K562 (cell line): ENCODE data around the gene ATP5PO. TPM values are rescaled to one million over a fixed set of nuclear protein-coding genes. Genes with fewer than 3 reads are reported as not detected.
A peak's percentile ranks its signal among the peaks of the same experiment; 100 is the strongest.

Experiments used
- ATF1 ChIP-seq, 2 experiments: fragments of 450-650 bp in 1 of 2; IDR thresholded peaks; 2 replicates each; pipeline ENCODE4 v1.6.1; 2016; ENCODE audit warnings: missing compliant biosample characterization in 1 of 2, missing genetic modification characterization in 1 of 2
- BRF1 ChIP-seq: IDR thresholded peaks from 3 replicates; pipeline ENCODE4 v1.6.1; 2011; ENCODE audit warnings: borderline replicate concordance, mild to moderate bottlenecking; ENCODE audit not compliant: insufficient read length; ENCODE audit errors: extremely low read depth
- CCNT2 ChIP-seq: IDR thresholded peaks from 2 replicates; pipeline ENCODE4 v1.6.1; 2011; ENCODE audit warnings: borderline replicate concordance, low read depth, mild to moderate bottlenecking, moderate library complexity, mixed read lengths, low read length; ENCODE audit not compliant: insufficient read length; ENCODE audit errors: extremely low read depth
- DIDO1 ChIP-seq: fragments of 450-650 bp; IDR thresholded peaks from 2 replicates; pipeline ENCODE4 v1.6.1; 2016; ENCODE audit warnings: low read depth, missing biosample characterization, missing genetic modification characterization
- DNMT1 ChIP-seq: fragments of 450-650 bp; IDR thresholded peaks from 2 replicates; pipeline ENCODE4 v1.6.1; 2016; ENCODE audit warnings: antibody characterized with exemption, mild to moderate bottlenecking
- GABPA ChIP-seq: fragments of 200-800 bp; sonication (Bioruptor generic); conservative IDR thresholded peaks from 2 replicates; pipeline ENCODE4 v1.6.1; 2016; ENCODE audit warnings: low read depth, missing genetic modification characterization, missing compliant biosample characterization
- L3MBTL2 ChIP-seq: fragments of 450-650 bp; IDR thresholded peaks from 2 replicates; pipeline ENCODE4 v1.6.1; 2016; ENCODE audit warnings: mild to moderate bottlenecking, moderate library complexity
- MAFK ChIP-seq: IDR thresholded peaks from 2 replicates; pipeline ENCODE4 v1.6.1; 2011; ENCODE audit warnings: low read length, improper control_type of control experiment
- NCOA6 ChIP-seq: fragments of 450-650 bp; IDR thresholded peaks from 2 replicates; pipeline ENCODE4 v1.6.1; 2017; ENCODE audit warnings: mild to moderate bottlenecking
- NFATC3 ChIP-seq: fragments of 450-650 bp; IDR thresholded peaks from 2 replicates; pipeline ENCODE4 v1.6.1; 2017; ENCODE audit warnings: mild to moderate bottlenecking
- RBBP5 ChIP-seq: fragments of 200-600 bp; sonication (generic); IDR thresholded peaks from 2 replicates; pipeline ENCODE4 v1.6.1; 2012; ENCODE audit warnings: borderline replicate concordance, mild to moderate bottlenecking, low read length, control low read depth, inconsistent platforms; ENCODE audit not compliant: insufficient read depth, poor library complexity, severe bottlenecking
- SP1 ChIP-seq: sonication (generic); formaldehyde crosslinking; IDR thresholded peaks from 2 replicates; pipeline ENCODE4 v1.8.1; 2022; ENCODE audit warnings: mild to moderate bottlenecking, missing genetic modification reagents
- SRSF9 ChIP-seq: fragments of 200-400 bp; formaldehyde crosslinking; IDR thresholded peaks from 2 replicates; pipeline ENCODE4 v1.6.1; 2017; ENCODE audit warnings: low read depth, low read length, borderline replicate concordance
- TCF3 ChIP-seq: sonication (generic); formaldehyde crosslinking; IDR thresholded peaks from 2 replicates; pipeline ENCODE4 v1.4.0; 2020; ENCODE audit warnings: mild to moderate bottlenecking, missing genetic modification reagents
- TEAD4 ChIP-seq, 2 experiments: sonication (generic) in 1 of 2; formaldehyde crosslinking in 1 of 2; IDR thresholded peaks; 2 replicates each; pipeline versions ENCODE4 v1.6.1 to v1.8.0; 2012 to 2022; ENCODE audit warnings: borderline replicate concordance in 1 of 2, inconsistent platforms in 1 of 2, low read length in 1 of 2, mild to moderate bottlenecking in 1 of 2, missing genetic modification reagents in 1 of 2
- WHSC1 ChIP-seq: IDR thresholded peaks from one replicate; pipeline ENCODE4 v1.6.1; 2012; ENCODE audit warnings: low read length, control low read depth, inconsistent platforms
- ZC3H8 ChIP-seq: fragments of 450-650 bp; IDR thresholded peaks from 2 replicates; pipeline ENCODE4 v1.6.1; 2017
- ZNF174 ChIP-seq: fragments of 250-450 bp; sonication (Bioruptor Pico); IDR thresholded peaks from 2 replicates; pipeline ENCODE4 v1.4.0; 2020; ENCODE audit warnings: mild to moderate bottlenecking
- ZNF239 ChIP-seq: fragments of 250-450 bp; sonication (Bioruptor Pico); IDR thresholded peaks from 2 replicates; pipeline ENCODE4 v1.4.0; 2020; ENCODE audit warnings: mild to moderate bottlenecking
- polyA plus RNA-seq, 8 experiments: library from polyadenylated mRNA; depleted of rRNA in 4 of 8; stranded (reverse) in 5 of 8; unstranded in 3 of 8; fragments of >200 nt; fragmentation: Nextera tagmentation in 2 of 8; fragmentation: Illumina TruSeq in 1 of 8; extraction: Ambion mirVana in 2 of 8; extraction: Trizol in 1 of 8; gene quantifications; 2 replicates each; pipeline versions ENCODE4 v1.2.1 to v1.2.3, GENCODE V29; 2011 to 2014; ENCODE audit warnings: inconsistent platforms in 1 of 8, missing spikeins in 1 of 8
- total RNA-seq, 7 experiments: library from RNA; depleted of rRNA in 6 of 7; stranded (reverse); fragments of >200 nt in 6 of 7; fragmentation: Illumina TruSeq in 2 of 7; extraction: Trizol in 2 of 7; gene quantifications; 2 replicates each; pipeline versions ENCODE4 v1.2.1 to v1.2.3, GENCODE V29; 2011 to 2021; ENCODE audit warnings: low replicate concordance in 1 of 7
- TF ChIP-seq, protein P1 (sequence below): fragments of 450-650 bp; IDR thresholded peaks from 2 replicates; pipeline ENCODE4 v1.6.1; 2017; ENCODE audit warnings: antibody characterized with exemption, mild to moderate bottlenecking
- TF ChIP-seq, protein P2 (sequence below): fragments of 250-450 bp; sonication (Bioruptor Pico); IDR thresholded peaks from 2 replicates; pipeline ENCODE4 v1.4.0; 2020; ENCODE audit warnings: mild to moderate bottlenecking, moderate library complexity, borderline replicate concordance
- TF ChIP-seq, protein P3 (sequence below): fragments of 250-450 bp; sonication (Bioruptor Pico); IDR thresholded peaks from 2 replicates; pipeline ENCODE4 v1.8.0; 2021; ENCODE audit warnings: borderline replicate concordance, mild to moderate bottlenecking, moderate library complexity; ENCODE audit not compliant: poor library complexity, severe bottlenecking

ATP5PO gene
- total and polyA plus RNA-seq, 9 of the 15 experiments (the other 6 are each of a cell fraction or from before 2014, with no cell fraction given) = 367 to 2,722 (median 808) TPM

DNA sequence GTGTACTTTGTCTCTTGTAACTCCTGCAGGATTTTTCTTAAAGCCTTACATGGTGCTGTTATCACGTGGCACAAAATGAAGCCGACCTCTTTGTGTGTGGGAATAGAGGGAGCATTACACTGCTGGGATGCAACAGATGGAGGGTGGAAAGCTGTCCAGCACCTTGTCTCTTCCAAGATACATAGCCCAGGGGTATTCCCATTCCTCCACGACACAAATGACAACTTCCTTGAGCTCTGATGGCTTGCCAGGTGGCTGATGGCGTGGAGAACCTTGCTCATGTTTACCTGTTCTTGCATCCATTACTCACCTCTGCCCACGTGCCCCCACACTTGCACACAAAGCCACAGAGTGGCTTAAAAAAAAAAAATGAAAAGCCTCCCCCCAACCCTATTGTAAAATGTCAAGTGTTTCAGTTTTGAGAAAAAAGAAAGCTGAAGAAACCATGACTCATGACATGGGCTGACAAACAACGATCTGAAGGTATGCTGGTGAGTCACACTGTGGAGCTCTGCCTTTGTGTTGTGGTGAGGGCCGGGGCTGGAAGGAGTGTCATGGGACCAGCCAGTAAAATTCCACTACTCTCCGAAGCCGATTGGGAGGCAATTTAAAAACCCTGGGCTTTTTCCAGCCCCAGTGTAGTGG, 32.0 kb upstream of the ATP5PO start (continued):
- TF ChIP-seq, protein P1, sequence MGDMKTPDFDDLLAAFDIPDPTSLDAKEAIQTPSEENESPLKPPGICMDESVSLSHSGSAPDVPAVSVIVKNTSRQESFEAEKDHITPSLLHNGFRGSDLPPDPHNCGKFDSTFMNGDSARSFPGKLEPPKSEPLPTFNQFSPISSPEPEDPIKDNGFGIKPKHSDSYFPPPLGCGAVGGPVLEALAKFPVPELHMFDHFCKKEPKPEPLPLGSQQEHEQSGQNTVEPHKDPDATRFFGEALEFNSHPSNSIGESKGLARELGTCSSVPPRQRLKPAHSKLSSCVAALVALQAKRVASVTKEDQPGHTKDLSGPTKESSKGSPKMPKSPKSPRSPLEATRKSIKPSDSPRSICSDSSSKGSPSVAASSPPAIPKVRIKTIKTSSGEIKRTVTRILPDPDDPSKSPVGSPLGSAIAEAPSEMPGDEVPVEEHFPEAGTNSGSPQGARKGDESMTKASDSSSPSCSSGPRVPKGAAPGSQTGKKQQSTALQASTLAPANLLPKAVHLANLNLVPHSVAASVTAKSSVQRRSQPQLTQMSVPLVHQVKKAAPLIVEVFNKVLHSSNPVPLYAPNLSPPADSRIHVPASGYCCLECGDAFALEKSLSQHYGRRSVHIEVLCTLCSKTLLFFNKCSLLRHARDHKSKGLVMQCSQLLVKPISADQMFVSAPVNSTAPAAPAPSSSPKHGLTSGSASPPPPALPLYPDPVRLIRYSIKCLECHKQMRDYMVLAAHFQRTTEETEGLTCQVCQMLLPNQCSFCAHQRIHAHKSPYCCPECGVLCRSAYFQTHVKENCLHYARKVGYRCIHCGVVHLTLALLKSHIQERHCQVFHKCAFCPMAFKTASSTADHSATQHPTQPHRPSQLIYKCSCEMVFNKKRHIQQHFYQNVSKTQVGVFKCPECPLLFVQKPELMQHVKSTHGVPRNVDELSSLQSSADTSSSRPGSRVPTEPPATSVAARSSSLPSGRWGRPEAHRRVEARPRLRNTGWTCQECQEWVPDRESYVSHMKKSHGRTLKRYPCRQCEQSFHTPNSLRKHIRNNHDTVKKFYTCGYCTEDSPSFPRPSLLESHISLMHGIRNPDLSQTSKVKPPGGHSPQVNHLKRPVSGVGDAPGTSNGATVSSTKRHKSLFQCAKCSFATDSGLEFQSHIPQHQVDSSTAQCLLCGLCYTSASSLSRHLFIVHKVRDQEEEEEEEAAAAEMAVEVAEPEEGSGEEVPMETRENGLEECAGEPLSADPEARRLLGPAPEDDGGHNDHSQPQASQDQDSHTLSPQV = peak; percentile 89
- TF ChIP-seq CCNT2 (no peak), ZNF174 (CRISPR knock-in tag) (no peak), TEAD4 (IDR thresholded peaks at IDR 0.05; ENCODE audit: low read length) (peak; percentile 79), TEAD4 (CRISPR knock-in tag; IDR thresholded peaks at IDR 0.05; ENCODE audit: borderline replicate concordance) (no peak), MAFK (peak; percentile 64; the same call in 1 of the 2 replicates), L3MBTL2 (peak; percentile 89), ATF1 (CRISPR knock-in tag; IDR thresholded peaks at IDR 0.05) (no peak), ATF1 (tag; IDR thresholded peaks at IDR 0.05) (peak; percentile 77), SP1 (CRISPR knock-in tag) (0 out of 2 replicates have a peak, but pooled peaks have one; percentile 31), GABPA (tag) (no peak), ZNF239 (CRISPR knock-in tag) (no peak), WHSC1 (no peak), DIDO1 (tag) (no peak), BRF1 (no peak), RBBP5 (peak; percentile 61), NCOA6 (no peak), SRSF9 (no peak), ZC3H8 (no peak), DNMT1 (no peak), TCF3 (peak; percentile 47), NFATC3 (no peak)
- TF ChIP-seq, protein P2, sequence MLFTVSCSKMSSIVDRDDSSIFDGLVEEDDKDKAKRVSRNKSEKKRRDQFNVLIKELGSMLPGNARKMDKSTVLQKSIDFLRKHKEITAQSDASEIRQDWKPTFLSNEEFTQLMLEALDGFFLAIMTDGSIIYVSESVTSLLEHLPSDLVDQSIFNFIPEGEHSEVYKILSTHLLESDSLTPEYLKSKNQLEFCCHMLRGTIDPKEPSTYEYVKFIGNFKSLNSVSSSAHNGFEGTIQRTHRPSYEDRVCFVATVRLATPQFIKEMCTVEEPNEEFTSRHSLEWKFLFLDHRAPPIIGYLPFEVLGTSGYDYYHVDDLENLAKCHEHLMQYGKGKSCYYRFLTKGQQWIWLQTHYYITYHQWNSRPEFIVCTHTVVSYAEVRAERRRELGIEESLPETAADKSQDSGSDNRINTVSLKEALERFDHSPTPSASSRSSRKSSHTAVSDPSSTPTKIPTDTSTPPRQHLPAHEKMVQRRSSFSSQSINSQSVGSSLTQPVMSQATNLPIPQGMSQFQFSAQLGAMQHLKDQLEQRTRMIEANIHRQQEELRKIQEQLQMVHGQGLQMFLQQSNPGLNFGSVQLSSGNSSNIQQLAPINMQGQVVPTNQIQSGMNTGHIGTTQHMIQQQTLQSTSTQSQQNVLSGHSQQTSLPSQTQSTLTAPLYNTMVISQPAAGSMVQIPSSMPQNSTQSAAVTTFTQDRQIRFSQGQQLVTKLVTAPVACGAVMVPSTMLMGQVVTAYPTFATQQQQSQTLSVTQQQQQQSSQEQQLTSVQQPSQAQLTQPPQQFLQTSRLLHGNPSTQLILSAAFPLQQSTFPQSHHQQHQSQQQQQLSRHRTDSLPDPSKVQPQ (CRISPR knock-in tag) = no peak
- TF ChIP-seq, protein P3, sequence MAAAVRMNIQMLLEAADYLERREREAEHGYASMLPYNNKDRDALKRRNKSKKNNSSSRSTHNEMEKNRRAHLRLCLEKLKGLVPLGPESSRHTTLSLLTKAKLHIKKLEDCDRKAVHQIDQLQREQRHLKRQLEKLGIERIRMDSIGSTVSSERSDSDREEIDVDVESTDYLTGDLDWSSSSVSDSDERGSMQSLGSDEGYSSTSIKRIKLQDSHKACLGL (CRISPR knock-in tag) = no peak
